Inflammatory macrophage treated with lipopolysaccharide for 4 hours (primary cell): Measurements from ENCODE around the gene NR5A2.

Experiments
- DNase-seq: peaks from one replicate; pipeline ENCODE4 v3.0.0-alpha.2; 2020

Gene NR5A2

GRCh38 chr1:200211157-200211556, 183.6 kb downstream of the NR5A2 start:
- no peak for DNase-seq

GRCh38 chr1:200213392-200213791, 185.9 kb downstream of the NR5A2 start:
- no peak for DNase-seq

- no peak for DNase-seq
Observed at GRCh38 chr1:200213921-200214320, 186.4 kb downstream of the NR5A2 start.

GRCh38 chr1:200215350-200215749, 187.8 kb downstream of the NR5A2 start:
- no peak for DNase-seq

GRCh38 chr1:200217703-200218102, 190.2 kb downstream of the NR5A2 start:
- no peak for DNase-seq

GRCh38 chr1:200221614-200222282, 194.2 kb downstream of the NR5A2 start:
- no peak for DNase-seq

- DNase-seq, result no peak
Observed at GRCh38 chr1:200223207-200223606, 195.7 kb downstream of the NR5A2 start.

- DNase-seq, result no peak
Observed at GRCh38 chr1:200223613-200224012, 196.1 kb downstream of the NR5A2 start.

- DNase-seq, result no peak
Observed at GRCh38 chr1:200224315-200224714, 196.8 kb downstream of the NR5A2 start.

- DNase-seq, result no peak
Observed at GRCh38 chr1:200226268-200226968, 198.9 kb downstream of the NR5A2 start.

- DNase-seq, result no peak
Observed at GRCh38 chr1:200226969-200227303, 199.4 kb downstream of the NR5A2 start.
